GM18526 (cell line): ENCODE results near the gene TBPL1.

Experiments used
- POLR2A ChIP-seq: IDR thresholded peaks from 3 replicates; pipeline ENCODE4 v1.6.1; 2011; ENCODE audit not compliant: insufficient read length; ENCODE audit errors: extremely low read depth

Gene TBPL1

GRCh38 chr6:133990321-133990720 is 37.3 kb downstream of the TBPL1 start:
- TF ChIP-seq POLR2A, result no peak

- TF ChIP-seq POLR2A, result no peak
These were observed 38.1 kb downstream of the TBPL1 start for GRCh38 chr6:133991096-133991593.

- no peak for TF ChIP-seq POLR2A
These were observed 40.1 kb downstream of the TBPL1 start for GRCh38 chr6:133992992-133993680.

- no peak for TF ChIP-seq POLR2A
These were observed 42.3 kb downstream of the TBPL1 start for GRCh38 chr6:133995296-133995695.

GRCh38 chr6:133995758-133996157 is 42.7 kb downstream of the TBPL1 start:
- TF ChIP-seq POLR2A, result no peak

- TF ChIP-seq POLR2A, result no peak
These were observed 44.2 kb downstream of the TBPL1 start for GRCh38 chr6:133997267-133997666.

DNA sequence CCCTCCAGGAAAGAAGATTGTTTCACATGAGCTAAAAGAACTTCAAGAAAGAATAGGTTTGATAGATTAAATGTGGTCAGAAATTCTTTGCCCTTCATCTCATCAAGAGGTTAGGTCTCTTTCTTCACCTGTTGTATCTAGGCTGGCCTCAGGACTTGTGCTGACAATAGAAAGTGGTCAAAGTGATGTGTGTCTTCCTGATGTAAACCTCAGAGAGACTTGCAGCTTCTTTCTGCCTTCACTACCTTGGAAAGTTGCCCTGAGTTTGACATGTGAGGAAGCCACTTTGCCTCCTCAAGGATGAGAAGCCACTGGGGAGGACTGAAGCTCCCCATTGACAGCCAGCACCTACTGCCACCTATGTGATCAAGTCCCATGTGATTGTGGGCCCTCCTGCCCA is 46.3 kb downstream of the TBPL1 start:
- TF ChIP-seq POLR2A, result no peak

- TF ChIP-seq POLR2A, result no peak
These were observed 47.4 kb downstream of the TBPL1 start for GRCh38 chr6:134000443-134000842.

- TF ChIP-seq POLR2A, result no peak
These were observed 49.8 kb downstream of the TBPL1 start for GRCh38 chr6:134002821-134003220.

- no peak for TF ChIP-seq POLR2A
These were observed 50.5 kb downstream of the TBPL1 start for GRCh38 chr6:134003542-134003951.

GRCh38 chr6:134004714-134005113 is 51.7 kb downstream of the TBPL1 start:
- TF ChIP-seq POLR2A, result no peak

GRCh38 chr6:134005800-134006199 is 52.8 kb downstream of the TBPL1 start:
- no peak for TF ChIP-seq POLR2A

DNA sequence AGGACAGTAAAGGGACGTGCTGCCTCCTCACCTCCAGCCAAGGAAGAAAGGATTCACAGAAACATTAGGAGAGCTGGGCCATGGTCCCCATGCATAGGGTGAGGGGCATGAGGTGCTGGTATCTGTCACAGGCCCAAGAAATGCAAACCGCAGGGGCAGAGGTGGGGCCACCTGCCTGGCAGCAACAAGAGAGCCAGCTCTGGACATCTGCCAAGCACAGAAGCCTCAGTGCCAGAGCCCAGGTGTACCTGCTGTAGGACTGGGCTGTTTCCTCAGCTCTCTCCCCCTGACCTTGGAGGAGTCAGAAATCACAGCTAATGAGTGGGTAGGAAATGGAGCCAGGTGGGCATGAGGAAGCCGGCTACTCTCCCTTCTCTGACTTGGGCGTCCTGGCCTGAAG is 54.1 kb downstream of the TBPL1 start:
- TF ChIP-seq POLR2A, result no peak

DNA sequence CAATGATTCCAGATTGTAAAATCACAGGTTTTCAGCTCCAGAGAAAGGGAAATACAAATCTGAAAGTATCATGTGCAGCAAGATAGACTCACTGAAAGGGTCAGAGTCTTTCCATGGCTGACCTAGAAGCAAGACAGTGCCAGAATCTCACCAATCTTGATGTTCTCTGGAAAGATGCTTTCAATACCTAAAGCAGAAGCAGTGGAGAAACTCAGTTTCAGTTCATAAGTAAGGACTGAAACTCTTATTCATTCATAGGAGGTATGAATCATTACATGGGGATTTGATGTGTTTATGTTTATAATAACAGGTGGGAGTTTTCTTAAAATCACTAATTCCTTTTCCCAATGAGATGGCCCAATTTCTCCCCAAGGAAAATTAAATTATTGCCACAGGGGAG is 56.9 kb downstream of the TBPL1 start:
- no peak for TF ChIP-seq POLR2A

DNA sequence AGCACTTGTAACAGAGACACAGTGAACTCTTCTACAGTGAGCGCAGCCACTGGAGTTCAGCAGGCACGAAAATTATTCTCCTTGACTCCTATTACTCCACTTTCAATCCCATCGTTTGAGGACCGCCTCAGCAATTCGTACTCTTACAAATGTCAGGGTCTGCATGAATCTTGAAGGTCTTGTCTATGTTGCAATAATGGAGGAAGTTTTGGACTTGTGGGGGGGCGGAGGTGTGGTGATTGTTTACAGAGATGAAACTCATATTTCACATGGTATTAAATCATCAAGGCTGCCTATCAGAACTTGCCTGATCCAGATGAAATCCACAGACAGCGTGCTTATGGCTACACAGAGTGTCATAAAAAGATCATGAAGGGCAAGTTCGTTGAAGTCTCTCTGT is 57.4 kb downstream of the TBPL1 start:
- no peak for TF ChIP-seq POLR2A

DNA sequence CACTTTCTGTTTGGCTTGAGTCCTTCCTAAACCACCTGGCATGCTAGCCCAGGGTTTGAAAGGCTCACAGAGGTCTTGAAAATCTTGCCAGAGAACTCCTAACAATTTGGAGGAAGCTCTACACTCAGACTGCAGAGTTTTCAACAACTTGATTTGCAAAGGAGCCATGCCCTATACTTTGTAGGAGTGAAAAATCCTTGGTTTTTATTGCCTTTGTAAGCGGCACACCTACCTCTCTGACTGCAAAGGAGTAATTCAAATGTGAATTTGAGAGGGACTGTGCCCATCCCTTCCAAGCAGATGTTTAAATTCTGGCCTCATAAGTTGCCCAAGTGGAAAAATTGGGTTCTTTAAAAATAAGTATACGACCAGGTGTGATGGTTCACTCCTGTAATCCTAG is 58.0 kb downstream of the TBPL1 start:
- TF ChIP-seq POLR2A, result no peak

DNA sequence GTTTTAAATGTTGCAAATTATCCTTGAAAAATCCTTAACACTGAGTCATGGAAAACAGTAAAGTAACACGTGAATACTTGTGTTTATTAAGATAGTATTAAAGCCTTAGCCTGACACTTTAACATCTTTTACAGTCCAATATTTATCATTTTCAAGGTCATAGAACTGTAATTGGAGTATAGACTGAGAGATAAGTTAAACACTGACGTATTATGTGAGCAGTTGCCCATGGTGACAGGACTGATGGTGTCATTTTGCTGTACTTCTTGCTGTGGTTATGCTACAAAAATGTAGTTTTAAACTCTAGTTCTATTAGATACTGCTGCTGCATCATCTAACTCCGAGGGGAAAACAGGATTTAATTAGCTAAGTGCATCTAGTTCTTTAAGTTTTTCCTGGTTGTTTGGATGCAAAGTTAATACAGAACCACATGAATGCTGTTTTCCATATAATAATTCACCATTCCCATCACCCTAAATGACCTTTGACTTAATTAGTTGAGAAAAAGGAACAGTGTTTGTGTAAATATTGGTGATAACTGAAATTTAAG is 61.6 kb downstream of the TBPL1 start:
- TF ChIP-seq POLR2A, result no peak

- TF ChIP-seq POLR2A, result no peak
These were observed 62.9 kb downstream of the TBPL1 start for GRCh38 chr6:134015719-134016557.
